Omental fat pad (tissue), 4 donors: ENCODE measurements around the gene TTC7B. TPM values are rescaled to one million over a fixed set of nuclear protein-coding genes. Genes with fewer than 3 reads are reported as not detected.

Experiments
- ATAC-seq: fragments of 150-250 bp; one replicate; pipeline ENCODE4 v1.9.1; 2016; ENCODE audit warnings: mild to moderate bottlenecking, moderate library complexity; ENCODE audit not compliant: low FRiP score
- DNase-seq: peaks from one replicate; pipeline ENCODE4 v3.0.0-alpha.2; 2019; ENCODE audit warnings: low spot score
- CTCF ChIP-seq, 3 donors: fragments of 450-650 bp; IDR thresholded peaks; one replicate each; pipeline ENCODE4 v1.5.1; 2016 to 2017; ENCODE audit warnings: antibody characterized with exemption in 3 of 3, mild to moderate bottlenecking in 3 of 3, moderate library complexity in 2 of 3
- total RNA-seq, 4 donors: library from RNA; depleted of rRNA; stranded (reverse); fragments of >200 nt; gene quantifications; one replicate each; pipeline ENCODE4 v1.1.0, GENCODE V29; 2016

Gene TTC7B
- total RNA-seq, 4 donors from 2014 or later = 31.9 to 56.3 (median 38.4) TPM

DNA sequence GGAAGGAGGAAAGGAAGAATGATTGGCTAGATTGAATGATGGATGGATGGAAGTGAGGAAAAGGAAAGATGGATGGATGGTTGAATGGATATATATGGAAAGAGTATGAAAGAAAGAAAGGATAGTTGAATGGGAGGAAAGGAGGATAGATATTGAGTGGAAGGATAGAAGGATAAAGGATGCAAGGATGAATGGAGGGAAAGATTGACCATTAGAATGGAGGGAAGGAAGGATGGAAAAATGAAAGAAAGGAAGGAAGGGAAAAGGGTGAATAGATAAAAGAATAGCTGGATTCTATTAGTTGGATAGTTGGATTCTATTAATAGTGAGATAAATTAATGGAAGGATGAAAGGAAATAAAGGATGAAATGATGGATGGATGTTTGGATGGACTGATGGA lies 313.5 kb downstream of the TTC7B start:
- DNase-seq (no peak), ATAC-seq (no peak)
- no peak for TF ChIP-seq CTCF (IDR thresholded peaks at IDR 0.05)

GRCh38 chr14:90500665-90501370 lies 315.4 kb downstream of the TTC7B start:
- DNase-seq (no peak), ATAC-seq (no peak)
- TF ChIP-seq CTCF (IDR thresholded peaks at IDR 0.05) = no peak

DNA sequence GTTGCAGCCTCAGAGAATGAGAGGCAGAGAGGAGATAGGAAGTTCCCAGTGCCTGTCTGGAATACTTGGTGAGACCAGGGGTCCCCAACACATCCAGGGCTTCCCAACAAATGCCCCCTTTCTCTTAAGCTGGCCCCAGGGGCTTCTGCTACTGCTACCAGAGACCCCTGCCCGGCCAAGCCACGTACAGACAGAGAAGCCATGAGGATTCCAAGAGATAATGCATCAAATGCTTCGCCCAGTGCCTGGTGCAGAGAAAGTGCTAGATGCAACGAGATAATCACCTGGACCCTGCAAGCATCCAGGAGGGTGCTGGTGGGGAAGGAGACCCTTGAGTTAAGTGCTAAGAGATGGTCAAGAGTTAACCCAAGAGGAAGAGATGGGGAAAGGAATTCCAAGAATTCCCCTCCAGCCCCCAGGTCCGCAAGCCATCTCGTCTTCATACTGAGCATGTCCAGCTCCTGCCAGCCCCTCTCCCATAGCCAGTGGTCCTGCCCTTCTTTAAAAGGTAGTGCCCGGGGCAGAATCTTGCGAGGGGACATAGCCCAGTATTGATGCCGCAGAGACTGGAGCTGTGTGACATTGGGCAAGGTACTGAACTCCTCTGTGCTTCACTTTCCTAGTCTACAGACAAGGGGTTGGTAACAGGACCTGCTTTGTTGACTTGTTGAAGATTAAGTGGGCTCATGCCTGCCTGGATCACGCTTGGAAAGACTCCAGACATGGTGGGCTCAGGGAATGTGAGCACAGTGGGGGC lies 316.1 kb downstream of the TTC7B start:
- no peak for TF ChIP-seq CTCF (IDR thresholded peaks at IDR 0.05)
- ATAC-seq = no peak
- no peak for DNase-seq

DNA sequence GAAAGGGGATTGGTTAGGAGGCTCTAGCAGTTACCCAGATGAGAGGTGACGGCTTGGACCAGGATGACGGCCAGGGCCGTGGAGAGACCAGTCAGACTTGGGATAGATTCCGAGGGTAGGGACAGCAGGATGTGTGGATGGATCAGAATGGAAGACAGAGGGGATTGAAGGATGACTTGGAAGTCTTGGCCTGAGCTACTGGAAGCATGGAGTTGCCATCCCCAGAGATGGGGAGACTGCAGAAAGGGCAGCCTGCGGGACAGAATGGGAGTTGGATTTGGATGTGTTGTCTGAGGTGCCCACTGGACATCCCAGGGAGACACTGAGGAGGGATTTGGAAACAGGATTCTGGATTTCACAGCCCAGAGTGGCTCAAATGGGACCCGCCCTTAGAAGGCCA lies 317.1 kb downstream of the TTC7B start:
- DNase-seq (no peak), ATAC-seq (no peak)

GRCh38 chr14:90498198-90498597 lies 318.0 kb downstream of the TTC7B start:
- DNase-seq (no peak), ATAC-seq (no peak)
- no peak for TF ChIP-seq CTCF (IDR thresholded peaks at IDR 0.05)

More for the DNA sequence above, 317.1 kb downstream of the TTC7B start:
- TF ChIP-seq CTCF (IDR thresholded peaks at IDR 0.05) = no peak

GRCh38 chr14:90496379-90496778 lies 319.9 kb downstream of the TTC7B start:
- no peak for TF ChIP-seq CTCF (IDR thresholded peaks at IDR 0.05)
- DNase-seq (no peak), ATAC-seq (no peak)
